ENCODE results near the gene CFAP70. TPM values are rescaled to one million over a fixed set of nuclear protein-coding genes. Genes with fewer than 3 reads are reported as not detected.

Gene CFAP70
- total RNA-seq, 1 experiment from 2014 or later, result 0.31 TPM

DNA sequence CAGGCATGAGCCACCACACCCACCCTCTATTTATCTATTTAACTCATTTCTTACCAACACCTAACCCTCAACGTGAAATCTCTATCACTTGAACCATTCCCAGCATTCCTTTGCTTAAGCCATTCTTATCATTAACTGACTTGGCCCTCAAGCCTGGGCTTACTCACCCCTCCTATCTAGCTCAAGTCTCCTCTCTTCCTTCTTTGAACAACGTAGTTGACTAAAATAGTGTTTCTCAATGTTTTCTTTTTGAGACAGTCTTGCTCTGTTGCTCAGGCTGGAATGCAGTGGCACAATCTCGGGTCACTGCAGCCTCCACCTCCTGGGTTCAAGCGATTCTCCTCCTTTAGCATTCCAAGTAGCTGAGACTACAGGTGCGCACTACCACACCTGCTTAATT, 48.2 kb upstream of the CFAP70 start (continued):
- TF ChIP-seq, protein P1, sequence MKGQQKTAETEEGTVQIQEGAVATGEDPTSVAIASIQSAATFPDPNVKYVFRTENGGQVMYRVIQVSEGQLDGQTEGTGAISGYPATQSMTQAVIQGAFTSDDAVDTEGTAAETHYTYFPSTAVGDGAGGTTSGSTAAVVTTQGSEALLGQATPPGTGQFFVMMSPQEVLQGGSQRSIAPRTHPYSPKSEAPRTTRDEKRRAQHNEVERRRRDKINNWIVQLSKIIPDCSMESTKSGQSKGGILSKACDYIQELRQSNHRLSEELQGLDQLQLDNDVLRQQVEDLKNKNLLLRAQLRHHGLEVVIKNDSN (CRISPR knock-in tag; IDR thresholded peaks at IDR 0.05), result no peak
- TF ChIP-seq ZNF263 (CRISPR knock-in tag; IDR thresholded peaks at IDR 0.05; ENCODE audit: low read depth), result no peak
- TF ChIP-seq ZNF396 (CRISPR knock-in tag; IDR thresholded peaks at IDR 0.05; ENCODE audit: borderline replicate concordance), result no peak
- TF ChIP-seq NR3C1 (CRISPR knock-in tag; conservative IDR thresholded peaks at IDR 0.05; ENCODE audit: low read depth), result no peak
- no peak for TF ChIP-seq TEAD1 (CRISPR knock-in tag; IDR thresholded peaks at IDR 0.05)

DNA sequence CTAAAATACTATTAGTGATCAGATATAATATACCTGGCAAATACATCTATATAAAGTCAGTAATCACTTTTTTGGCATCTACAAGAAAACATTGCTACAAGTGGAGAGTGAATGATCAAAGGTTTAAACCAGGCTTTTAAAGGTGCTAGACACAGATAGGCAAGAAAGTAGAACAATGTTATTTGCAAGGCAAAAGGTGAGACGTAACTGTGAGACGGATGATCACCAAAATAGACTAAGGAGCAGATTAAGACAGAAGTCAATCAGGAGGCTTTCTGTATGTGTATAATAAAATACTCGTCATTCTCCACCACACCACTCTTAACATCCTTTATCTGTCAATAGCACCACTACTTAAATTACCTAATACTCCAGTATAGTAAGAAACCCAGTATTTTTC, 46.9 kb upstream of the CFAP70 start:
- Mint-ChIP-seq H3K27me3 (ENCODE audit: low read depth) (no peaks in the 10 kb centered on the region), H3K27ac (no peak overlapping the region; the same call in 1 of the 2 replicates), H3K4me3 (no peak overlapping the region), H3K9me3 (no peaks in the 10 kb centered on the region; the same call in 1 of the 2 replicates), H3K4me1 (peaks cover 17% of the 10 kb centered on the region), H3K36me3 (0 out of 2 replicates have a peak, but pooled peaks cover 3% of the 10 kb centered on the region)
- no peak for TF ChIP-seq ZNF396 (CRISPR knock-in tag; IDR thresholded peaks at IDR 0.05; ENCODE audit: borderline replicate concordance)
- TF ChIP-seq, protein P2, sequence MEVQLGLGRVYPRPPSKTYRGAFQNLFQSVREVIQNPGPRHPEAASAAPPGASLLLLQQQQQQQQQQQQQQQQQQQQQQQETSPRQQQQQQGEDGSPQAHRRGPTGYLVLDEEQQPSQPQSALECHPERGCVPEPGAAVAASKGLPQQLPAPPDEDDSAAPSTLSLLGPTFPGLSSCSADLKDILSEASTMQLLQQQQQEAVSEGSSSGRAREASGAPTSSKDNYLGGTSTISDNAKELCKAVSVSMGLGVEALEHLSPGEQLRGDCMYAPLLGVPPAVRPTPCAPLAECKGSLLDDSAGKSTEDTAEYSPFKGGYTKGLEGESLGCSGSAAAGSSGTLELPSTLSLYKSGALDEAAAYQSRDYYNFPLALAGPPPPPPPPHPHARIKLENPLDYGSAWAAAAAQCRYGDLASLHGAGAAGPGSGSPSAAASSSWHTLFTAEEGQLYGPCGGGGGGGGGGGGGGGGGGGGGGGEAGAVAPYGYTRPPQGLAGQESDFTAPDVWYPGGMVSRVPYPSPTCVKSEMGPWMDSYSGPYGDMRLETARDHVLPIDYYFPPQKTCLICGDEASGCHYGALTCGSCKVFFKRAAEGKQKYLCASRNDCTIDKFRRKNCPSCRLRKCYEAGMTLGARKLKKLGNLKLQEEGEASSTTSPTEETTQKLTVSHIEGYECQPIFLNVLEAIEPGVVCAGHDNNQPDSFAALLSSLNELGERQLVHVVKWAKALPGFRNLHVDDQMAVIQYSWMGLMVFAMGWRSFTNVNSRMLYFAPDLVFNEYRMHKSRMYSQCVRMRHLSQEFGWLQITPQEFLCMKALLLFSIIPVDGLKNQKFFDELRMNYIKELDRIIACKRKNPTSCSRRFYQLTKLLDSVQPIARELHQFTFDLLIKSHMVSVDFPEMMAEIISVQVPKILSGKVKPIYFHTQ (CRISPR knock-in tag; IDR thresholded peaks at IDR 0.05), result no peak
- no peak for TF ChIP-seq NFATC4 (CRISPR knock-in tag; IDR thresholded peaks at IDR 0.05)
- ATAC-seq, result no peak
- ChIA-PET POLR2A (no interaction called here), CTCF (interaction anchor here (2.1 kb wide), 1 partner anchor 8 kb away, joined by 11 read pairs; no protein-coding TSS in a partner anchor)
- no peak for DNase-seq (ENCODE audit: low spot score)

DNA sequence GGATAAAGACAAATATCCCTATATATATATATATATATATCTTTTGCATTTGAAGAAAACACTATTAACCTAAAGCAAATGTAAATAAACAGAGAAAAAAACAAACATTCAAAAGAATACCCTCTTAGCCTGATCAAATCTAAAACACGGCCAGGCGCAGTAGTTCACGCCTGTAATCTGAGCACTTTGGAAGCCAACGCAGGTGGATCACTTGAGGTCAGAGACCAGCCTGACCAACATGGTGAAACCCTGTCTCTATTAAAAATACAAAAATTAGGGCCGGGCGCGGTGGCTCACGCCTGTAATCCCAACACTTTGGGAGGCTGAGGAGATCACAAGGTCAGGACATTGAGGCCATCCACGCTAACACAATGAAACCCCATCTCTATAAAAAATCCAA, 46.0 kb upstream of the CFAP70 start:
- no peaks in the 10 kb centered on the region for H3K27me3 Mint-ChIP-seq (ENCODE audit: low read depth)
- ATAC-seq, result no peak
- H3K4me1 Mint-ChIP-seq, result peaks cover 11% of the 10 kb centered on the region
- DNase-seq (ENCODE audit: low spot score), result no peak
- H3K27ac Mint-ChIP-seq, result no peak overlapping the region
- H3K36me3 Mint-ChIP-seq, result 0 out of 2 replicates have a peak, but pooled peaks cover 3% of the 10 kb centered on the region
- ChIA-PET POLR2A (no interaction called here), CTCF (no interaction called here)
- H3K9me3 Mint-ChIP-seq, result no peaks in the 10 kb centered on the region; the same call in 1 of the 2 replicates
- H3K4me3 Mint-ChIP-seq, result no peak overlapping the region
- TF ChIP-seq EMX1 (CRISPR knock-in tag; IDR thresholded peaks at IDR 0.05), result no peak
- TF ChIP-seq, protein P3, sequence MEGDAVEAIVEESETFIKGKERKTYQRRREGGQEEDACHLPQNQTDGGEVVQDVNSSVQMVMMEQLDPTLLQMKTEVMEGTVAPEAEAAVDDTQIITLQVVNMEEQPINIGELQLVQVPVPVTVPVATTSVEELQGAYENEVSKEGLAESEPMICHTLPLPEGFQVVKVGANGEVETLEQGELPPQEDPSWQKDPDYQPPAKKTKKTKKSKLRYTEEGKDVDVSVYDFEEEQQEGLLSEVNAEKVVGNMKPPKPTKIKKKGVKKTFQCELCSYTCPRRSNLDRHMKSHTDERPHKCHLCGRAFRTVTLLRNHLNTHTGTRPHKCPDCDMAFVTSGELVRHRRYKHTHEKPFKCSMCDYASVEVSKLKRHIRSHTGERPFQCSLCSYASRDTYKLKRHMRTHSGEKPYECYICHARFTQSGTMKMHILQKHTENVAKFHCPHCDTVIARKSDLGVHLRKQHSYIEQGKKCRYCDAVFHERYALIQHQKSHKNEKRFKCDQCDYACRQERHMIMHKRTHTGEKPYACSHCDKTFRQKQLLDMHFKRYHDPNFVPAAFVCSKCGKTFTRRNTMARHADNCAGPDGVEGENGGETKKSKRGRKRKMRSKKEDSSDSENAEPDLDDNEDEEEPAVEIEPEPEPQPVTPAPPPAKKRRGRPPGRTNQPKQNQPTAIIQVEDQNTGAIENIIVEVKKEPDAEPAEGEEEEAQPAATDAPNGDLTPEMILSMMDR (IDR thresholded peaks at IDR 0.05), result no peak
- TF ChIP-seq, protein P4, sequence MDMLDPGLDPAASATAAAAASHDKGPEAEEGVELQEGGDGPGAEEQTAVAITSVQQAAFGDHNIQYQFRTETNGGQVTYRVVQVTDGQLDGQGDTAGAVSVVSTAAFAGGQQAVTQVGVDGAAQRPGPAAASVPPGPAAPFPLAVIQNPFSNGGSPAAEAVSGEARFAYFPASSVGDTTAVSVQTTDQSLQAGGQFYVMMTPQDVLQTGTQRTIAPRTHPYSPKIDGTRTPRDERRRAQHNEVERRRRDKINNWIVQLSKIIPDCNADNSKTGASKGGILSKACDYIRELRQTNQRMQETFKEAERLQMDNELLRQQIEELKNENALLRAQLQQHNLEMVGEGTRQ (CRISPR knock-in tag; IDR thresholded peaks at IDR 0.05), result no peak
- TF ChIP-seq, protein P5, sequence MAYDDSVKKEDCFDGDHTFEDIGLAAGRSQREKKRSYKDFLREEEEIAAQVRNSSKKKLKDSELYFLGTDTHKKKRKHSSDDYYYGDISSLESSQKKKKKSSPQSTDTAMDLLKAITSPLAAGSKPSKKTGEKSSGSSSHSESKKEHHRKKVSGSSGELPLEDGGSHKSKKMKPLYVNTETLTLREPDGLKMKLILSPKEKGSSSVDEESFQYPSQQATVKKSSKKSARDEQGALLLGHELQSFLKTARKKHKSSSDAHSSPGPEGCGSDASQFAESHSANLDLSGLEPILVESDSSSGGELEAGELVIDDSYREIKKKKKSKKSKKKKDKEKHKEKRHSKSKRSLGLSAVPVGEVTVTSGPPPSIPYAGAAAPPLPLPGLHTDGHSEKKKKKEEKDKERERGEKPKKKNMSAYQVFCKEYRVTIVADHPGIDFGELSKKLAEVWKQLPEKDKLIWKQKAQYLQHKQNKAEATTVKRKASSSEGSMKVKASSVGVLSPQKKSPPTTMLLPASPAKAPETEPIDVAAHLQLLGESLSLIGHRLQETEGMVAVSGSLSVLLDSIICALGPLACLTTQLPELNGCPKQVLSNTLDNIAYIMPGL (CRISPR knock-in tag; IDR thresholded peaks at IDR 0.05), result no peak
- TF ChIP-seq MXD4 (CRISPR knock-in tag; IDR thresholded peaks at IDR 0.05; ENCODE audit: borderline replicate concordance), result no peak
- no peak for TF ChIP-seq TEAD1 (CRISPR knock-in tag; IDR thresholded peaks at IDR 0.05)
- TF ChIP-seq, protein P6, sequence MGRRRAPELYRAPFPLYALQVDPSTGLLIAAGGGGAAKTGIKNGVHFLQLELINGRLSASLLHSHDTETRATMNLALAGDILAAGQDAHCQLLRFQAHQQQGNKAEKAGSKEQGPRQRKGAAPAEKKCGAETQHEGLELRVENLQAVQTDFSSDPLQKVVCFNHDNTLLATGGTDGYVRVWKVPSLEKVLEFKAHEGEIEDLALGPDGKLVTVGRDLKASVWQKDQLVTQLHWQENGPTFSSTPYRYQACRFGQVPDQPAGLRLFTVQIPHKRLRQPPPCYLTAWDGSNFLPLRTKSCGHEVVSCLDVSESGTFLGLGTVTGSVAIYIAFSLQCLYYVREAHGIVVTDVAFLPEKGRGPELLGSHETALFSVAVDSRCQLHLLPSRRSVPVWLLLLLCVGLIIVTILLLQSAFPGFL (CRISPR knock-in tag; IDR thresholded peaks at IDR 0.05; ENCODE audit: borderline replicate concordance), result no peak
- no peak for TF ChIP-seq ZNF232 (CRISPR knock-in tag; IDR thresholded peaks at IDR 0.05)
- TF ChIP-seq, protein P7, sequence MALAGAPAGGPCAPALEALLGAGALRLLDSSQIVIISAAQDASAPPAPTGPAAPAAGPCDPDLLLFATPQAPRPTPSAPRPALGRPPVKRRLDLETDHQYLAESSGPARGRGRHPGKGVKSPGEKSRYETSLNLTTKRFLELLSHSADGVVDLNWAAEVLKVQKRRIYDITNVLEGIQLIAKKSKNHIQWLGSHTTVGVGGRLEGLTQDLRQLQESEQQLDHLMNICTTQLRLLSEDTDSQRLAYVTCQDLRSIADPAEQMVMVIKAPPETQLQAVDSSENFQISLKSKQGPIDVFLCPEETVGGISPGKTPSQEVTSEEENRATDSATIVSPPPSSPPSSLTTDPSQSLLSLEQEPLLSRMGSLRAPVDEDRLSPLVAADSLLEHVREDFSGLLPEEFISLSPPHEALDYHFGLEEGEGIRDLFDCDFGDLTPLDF (CRISPR knock-in tag; IDR thresholded peaks at IDR 0.05), result no peak
- no peak for TF ChIP-seq ESRRA (CRISPR knock-in tag; IDR thresholded peaks at IDR 0.05; ENCODE audit: borderline replicate concordance)
- no peak for TF ChIP-seq OVOL2 (CRISPR knock-in tag; IDR thresholded peaks at IDR 0.05; ENCODE audit: borderline replicate concordance)
- TF ChIP-seq ZNF396 (CRISPR knock-in tag; IDR thresholded peaks at IDR 0.05; ENCODE audit: borderline replicate concordance), result no peak
- no peak for TF ChIP-seq ZNF121 (CRISPR knock-in tag; IDR thresholded peaks at IDR 0.05)
- TF ChIP-seq ZNF416 (CRISPR knock-in tag; IDR thresholded peaks at IDR 0.05), result no peak
- TF ChIP-seq, protein P8, sequence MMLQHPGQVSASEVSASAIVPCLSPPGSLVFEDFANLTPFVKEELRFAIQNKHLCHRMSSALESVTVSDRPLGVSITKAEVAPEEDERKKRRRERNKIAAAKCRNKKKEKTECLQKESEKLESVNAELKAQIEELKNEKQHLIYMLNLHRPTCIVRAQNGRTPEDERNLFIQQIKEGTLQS (CRISPR knock-in tag; conservative IDR thresholded peaks at IDR 0.05), result no peak
- no peak for TF ChIP-seq JAZF1 (CRISPR knock-in tag; IDR thresholded peaks at IDR 0.05)
- TF ChIP-seq RORB (CRISPR knock-in tag; IDR thresholded peaks at IDR 0.05), result no peak

Measured in WTC11 (cell line).